ENCODE measurements around the gene DUS3L. TPM values are rescaled to one million over a fixed set of nuclear protein-coding genes. Genes with fewer than 3 reads are reported as not detected.

The DUS3L gene
- total and polyA plus RNA-seq, 2 donors (not counting 3 experiments of a cell fraction or from before 2014, with no cell fraction given): 25.8 to 38.9 TPM

- H3K79me2 ChIP-seq (ENCODE audit: control insufficient read depth, insufficient read depth, low read length): no peaks in the 10 kb centered on the region
- dilution Hi-C loops (cut with MboI; ENCODE audit: extremely low pct_ligation_motif_present, low sequenced_read_pairs) (no loop called here), intact Hi-C loops (cut with micrococcal nuclease) (loop anchor here (2.0 kb wide), 1 partner anchor 76 kb away; the partner anchor contains the start of gene VMAC)
- H3K4me1 ChIP-seq (ENCODE audit: control insufficient read depth, extremely low read depth, insufficient read depth, low read length): peaks cover 7% of the 10 kb centered on the region
- no peak for TF ChIP-seq JUN (IDR thresholded peaks at IDR 0.05; ENCODE audit: borderline replicate concordance, insufficient read depth, insufficient read length, low read depth)
- TF ChIP-seq EZH2 (IDR thresholded peaks at IDR 0.05; ENCODE audit: borderline replicate concordance, low read depth, low read length, severe bottlenecking): peak; percentile 25
- H3K27ac ChIP-seq (ENCODE audit: insufficient read depth, low read depth, low read length): peak overlapping the region; percentile 36
- peak overlapping the region; percentile 58 for H3K9ac ChIP-seq (replicated peaks; ENCODE audit: extremely low read depth, insufficient read depth, low read length)
- peak overlapping the region; percentile 9 for H2AFZ ChIP-seq (ENCODE audit: low read depth, low read length)
- peaks cover 0 to 3% of the 10 kb centered on the region in 2 experiments for H3K27me3 ChIP-seq (ENCODE audit: control insufficient read depth in 2 of 2, insufficient read depth in 2 of 2, low read length in 2 of 2)
- H3K4me3 ChIP-seq (replicated peaks in 1 of 3; ENCODE audit: insufficient read depth in 1 of 3, low read depth in 1 of 3, low read length in 3 of 3): peak overlapping the region in 2 of 3 experiments; percentile 38 to 60
- H3K9me1 ChIP-seq (replicated peaks; ENCODE audit: control insufficient read depth, extremely low read depth, insufficient read depth, low read length): no peaks in the 10 kb centered on the region
- no peaks in the 10 kb centered on the region for H3K36me3 ChIP-seq (ENCODE audit: control insufficient read depth in 2 of 2, extremely low read depth in 1 of 2, insufficient read depth in 2 of 2, low read length in 2 of 2)
- TSS peak; percentile 97 for BruUV-seq (replicated peaks)
- no peaks in the 10 kb centered on the region for H3K9me3 ChIP-seq (replicated peaks; ENCODE audit: control insufficient read depth, insufficient read depth, low read length)
- ChIA-PET POLR2A (interaction anchor here (0.6 to 3.2 kb wide), 5 partner anchors 21 to 146 kb away, joined by 3 to 14 read pairs (median 4); partner anchors contain the start of genes NDUFA11 and VMAC), CTCF (interaction anchor here (1.2 to 3.1 kb wide), 4 partner anchors 20 to 64 kb away, joined by 3 to 42 read pairs (median 6); partner anchors contain the start of gene NRTN)
- FAIRE-seq (peak; percentile 28), DNase-seq (ENCODE audit: low read depth, low spot score) (peak; percentile 16)
- H4K20me1 ChIP-seq (replicated peaks; ENCODE audit: control insufficient read depth, extremely low read depth, insufficient read depth, low read length): no peaks in the 10 kb centered on the region
- H3K4me2 ChIP-seq (ENCODE audit: insufficient read depth, low read length): peak overlapping the region; percentile 55
These were observed 38.0 kb upstream of the DUS3L start for GRCh38 chr19:5828661-5829566.

- no TSS peak for BruUV-seq (replicated peaks)
- no peaks in the 10 kb centered on the region for H3K9me3 ChIP-seq (replicated peaks; ENCODE audit: control insufficient read depth, insufficient read depth, low read length)
- ChIA-PET CTCF (interaction anchor here (0.6 to 3.1 kb wide), 7 partner anchors 20 to 152 kb away, joined by 3 to 42 read pairs (median 3); partner anchors contain the start of genes DUS3L and NRTN), POLR2A (interaction anchor here (0.5 to 3.2 kb wide), 6 partner anchors 20 to 137 kb away, joined by 3 to 14 read pairs (median 3); partner anchors contain the start of genes NDUFA11 and VMAC)
- H3K9ac ChIP-seq (replicated peaks; ENCODE audit: extremely low read depth, insufficient read depth, low read length): peak overlapping the region; percentile 58
- TF ChIP-seq POLR2AphosphoS5 (IDR thresholded peaks at IDR 0.05; ENCODE audit: insufficient read depth, low read depth, low read length) (peak; percentile 96), MAX (IDR thresholded peaks at IDR 0.05; ENCODE audit: insufficient read depth, insufficient read length) (no peak), MYC (IDR thresholded peaks at IDR 0.05; ENCODE audit: low read depth, low read length) (peak; percentile 25), FOS (IDR thresholded peaks at IDR 0.05; ENCODE audit: borderline replicate concordance, insufficient read depth, low read length) (peak; percentile 68), CTCF (IDR thresholded peaks at IDR 0.05; ENCODE audit: extremely low read depth in 1 of 2, insufficient read depth in 1 of 2, low read depth in 1 of 2, low read length in 2 of 2) (no peak), JUN (IDR thresholded peaks at IDR 0.05; ENCODE audit: borderline replicate concordance, insufficient read depth, insufficient read length, low read depth) (no peak), POLR2A (IDR thresholded peaks at IDR 0.05; ENCODE audit: low read depth, low read length) (peak; percentile 95)
- FAIRE-seq: peak; percentile 80
- peaks cover 7% of the 10 kb centered on the region for H3K4me1 ChIP-seq (ENCODE audit: control insufficient read depth, extremely low read depth, insufficient read depth, low read length)
- no peaks in the 10 kb centered on the region for H4K20me1 ChIP-seq (replicated peaks; ENCODE audit: control insufficient read depth, extremely low read depth, insufficient read depth, low read length)
- H3K36me3 ChIP-seq (ENCODE audit: control insufficient read depth in 2 of 2, extremely low read depth in 1 of 2, insufficient read depth in 2 of 2, low read length in 2 of 2): no peaks in the 10 kb centered on the region
- peak; percentile 97 for DNase-seq (ENCODE audit: low read depth, low spot score)
- H3K79me2 ChIP-seq (ENCODE audit: control insufficient read depth, insufficient read depth, low read length): no peaks in the 10 kb centered on the region
- peak overlapping the region; percentile 55 for H3K4me2 ChIP-seq (ENCODE audit: insufficient read depth, low read length)
- H3K27ac ChIP-seq (ENCODE audit: insufficient read depth, low read depth, low read length): peak overlapping the region; percentile 36
- dilution Hi-C loops (cut with MboI; ENCODE audit: extremely low pct_ligation_motif_present, low sequenced_read_pairs): no loop called here
- peak overlapping the region; percentile 9 for H2AFZ ChIP-seq (ENCODE audit: low read depth, low read length)
- H3K9me1 ChIP-seq (replicated peaks; ENCODE audit: control insufficient read depth, extremely low read depth, insufficient read depth, low read length): no peaks in the 10 kb centered on the region
- H3K4me3 ChIP-seq (replicated peaks in 1 of 3; ENCODE audit: insufficient read depth in 1 of 3, low read depth in 1 of 3, low read length in 3 of 3): peak overlapping the region in 2 of 3 experiments; percentile 38 to 60
- H3K27me3 ChIP-seq (ENCODE audit: control insufficient read depth in 2 of 2, insufficient read depth in 2 of 2, low read length in 2 of 2): peaks cover 0 to 3% of the 10 kb centered on the region in 2 experiments
- intact Hi-C loops (cut with micrococcal nuclease): loop anchor here (2.0 kb wide), 1 partner anchor 77 kb away; the partner anchor contains the start of gene VMAC
These were observed 37.1 kb upstream of the DUS3L start for GRCh38 chr19:5827891-5828660.

Measured in endothelial cell of umbilical vein (primary cell).